ENCODE data around the gene SDK1. TPM values are rescaled to one million over a fixed set of nuclear protein-coding genes. Genes with fewer than 3 reads are reported as not detected.

Gene SDK1
- total RNA-seq, 1 donor from 2014 or later, result 16.7 TPM

DNA sequence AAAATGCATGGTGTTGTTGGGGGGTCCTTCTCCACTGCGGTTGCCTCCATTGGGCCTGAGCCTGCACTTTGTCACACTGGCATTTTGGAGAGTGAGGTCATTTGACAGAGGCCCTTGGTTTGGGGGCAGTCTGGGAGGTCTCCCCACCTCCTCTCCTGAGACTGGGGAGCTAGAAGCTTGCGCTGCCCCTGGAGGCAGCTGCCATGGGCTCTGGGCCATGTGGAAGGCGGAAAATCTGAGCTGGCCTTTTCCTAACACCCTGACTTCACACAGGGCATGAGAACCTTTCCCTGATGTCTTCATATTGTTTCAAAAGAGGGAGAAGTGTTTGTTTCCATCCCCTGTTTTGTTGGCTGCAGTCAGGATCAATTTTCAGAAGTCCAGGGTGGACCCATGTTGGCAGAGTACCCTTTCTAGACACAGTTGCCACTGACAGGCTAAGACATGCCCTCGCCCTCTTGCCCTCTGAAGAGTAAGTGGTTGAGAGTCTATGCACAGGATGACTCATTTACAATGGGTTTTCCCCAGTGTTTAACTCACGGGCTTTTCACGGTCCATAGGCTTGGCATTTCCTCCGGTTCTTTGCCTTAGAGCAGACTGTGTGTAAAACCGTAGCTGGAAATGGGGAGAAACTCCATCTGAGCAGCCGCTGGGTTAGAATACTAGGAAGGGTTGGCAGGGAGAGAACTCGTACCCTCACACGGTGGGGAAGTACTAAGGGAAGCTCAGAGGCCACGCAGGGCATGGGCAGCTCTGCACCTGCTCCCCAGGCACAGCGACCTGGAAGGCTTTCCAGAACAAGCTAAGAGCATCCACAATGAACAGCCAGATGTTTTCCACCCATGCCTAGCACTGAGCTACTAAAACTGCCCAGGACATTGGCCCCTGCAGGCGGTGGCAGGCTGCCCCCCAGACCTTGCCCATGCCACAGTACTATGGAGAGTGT lies 655.0 kb downstream of the SDK1 start:
- no peaks in the 10 kb centered on the region for H3K9me3 ChIP-seq
- intact Hi-C loops (cut with DNase I), result no loop called here
- DNase-seq (ENCODE audit: extremely low spot score in 2 of 2), result no peak
- H3K36me3 ChIP-seq, result peaks cover 0 to 6% of the 10 kb centered on the region in 2 donors
- H3K27ac ChIP-seq, result no peak overlapping the region
- no peaks in the 10 kb centered on the region for H3K27me3 ChIP-seq
- TF ChIP-seq, protein P1, sequence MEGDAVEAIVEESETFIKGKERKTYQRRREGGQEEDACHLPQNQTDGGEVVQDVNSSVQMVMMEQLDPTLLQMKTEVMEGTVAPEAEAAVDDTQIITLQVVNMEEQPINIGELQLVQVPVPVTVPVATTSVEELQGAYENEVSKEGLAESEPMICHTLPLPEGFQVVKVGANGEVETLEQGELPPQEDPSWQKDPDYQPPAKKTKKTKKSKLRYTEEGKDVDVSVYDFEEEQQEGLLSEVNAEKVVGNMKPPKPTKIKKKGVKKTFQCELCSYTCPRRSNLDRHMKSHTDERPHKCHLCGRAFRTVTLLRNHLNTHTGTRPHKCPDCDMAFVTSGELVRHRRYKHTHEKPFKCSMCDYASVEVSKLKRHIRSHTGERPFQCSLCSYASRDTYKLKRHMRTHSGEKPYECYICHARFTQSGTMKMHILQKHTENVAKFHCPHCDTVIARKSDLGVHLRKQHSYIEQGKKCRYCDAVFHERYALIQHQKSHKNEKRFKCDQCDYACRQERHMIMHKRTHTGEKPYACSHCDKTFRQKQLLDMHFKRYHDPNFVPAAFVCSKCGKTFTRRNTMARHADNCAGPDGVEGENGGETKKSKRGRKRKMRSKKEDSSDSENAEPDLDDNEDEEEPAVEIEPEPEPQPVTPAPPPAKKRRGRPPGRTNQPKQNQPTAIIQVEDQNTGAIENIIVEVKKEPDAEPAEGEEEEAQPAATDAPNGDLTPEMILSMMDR (IDR thresholded peaks at IDR 0.05), result no peak
- TF ChIP-seq POLR2A (IDR thresholded peaks at IDR 0.05) (no peak), POLR2AphosphoS5 (IDR thresholded peaks at IDR 0.05; ENCODE audit: insufficient read depth in 1 of 2, low read depth in 1 of 2) (peak in 1 of 2 donors; percentile 45)
- no peak overlapping the region for H3K4me3 ChIP-seq
- peaks cover 16% of the 10 kb centered on the region for H3K4me1 ChIP-seq

DNA sequence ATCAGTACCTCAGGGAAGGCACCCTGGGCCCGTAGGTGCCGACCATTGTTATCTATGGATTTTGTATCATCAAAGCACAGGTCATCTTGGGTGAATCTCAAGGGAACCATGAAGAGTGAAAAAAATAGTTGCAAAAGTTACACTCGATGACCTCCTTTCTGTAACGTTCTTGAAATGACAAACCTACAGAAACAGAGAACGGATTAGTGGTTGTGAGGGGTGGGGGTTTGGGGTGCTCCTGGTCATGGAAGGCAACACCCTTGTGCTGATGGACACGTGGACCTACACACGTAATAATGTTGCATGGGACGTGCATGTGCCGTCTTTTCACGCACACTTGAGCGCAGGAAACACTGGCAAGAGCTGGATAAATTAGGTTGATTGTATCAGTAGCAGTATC lies 655.9 kb downstream of the SDK1 start:
- no peaks in the 10 kb centered on the region for H3K27me3 ChIP-seq
- no peaks in the 10 kb centered on the region for H3K9me3 ChIP-seq
- no peak for DNase-seq (ENCODE audit: extremely low spot score in 2 of 2)
- H3K4me3 ChIP-seq, result no peak overlapping the region
- TF ChIP-seq POLR2A (IDR thresholded peaks at IDR 0.05), result no peak
- TF ChIP-seq, protein P1 (IDR thresholded peaks at IDR 0.05), result no peak
- no peak for TF ChIP-seq POLR2AphosphoS5 (IDR thresholded peaks at IDR 0.05; ENCODE audit: insufficient read depth in 1 of 2, low read depth in 1 of 2)
- H3K4me1 ChIP-seq, result peaks cover 16% of the 10 kb centered on the region
- H3K36me3 ChIP-seq, result peaks cover 0 to 2% of the 10 kb centered on the region in 2 donors
- H3K27ac ChIP-seq, result no peak overlapping the region
- intact Hi-C loops (cut with DNase I), result no loop called here

DNA sequence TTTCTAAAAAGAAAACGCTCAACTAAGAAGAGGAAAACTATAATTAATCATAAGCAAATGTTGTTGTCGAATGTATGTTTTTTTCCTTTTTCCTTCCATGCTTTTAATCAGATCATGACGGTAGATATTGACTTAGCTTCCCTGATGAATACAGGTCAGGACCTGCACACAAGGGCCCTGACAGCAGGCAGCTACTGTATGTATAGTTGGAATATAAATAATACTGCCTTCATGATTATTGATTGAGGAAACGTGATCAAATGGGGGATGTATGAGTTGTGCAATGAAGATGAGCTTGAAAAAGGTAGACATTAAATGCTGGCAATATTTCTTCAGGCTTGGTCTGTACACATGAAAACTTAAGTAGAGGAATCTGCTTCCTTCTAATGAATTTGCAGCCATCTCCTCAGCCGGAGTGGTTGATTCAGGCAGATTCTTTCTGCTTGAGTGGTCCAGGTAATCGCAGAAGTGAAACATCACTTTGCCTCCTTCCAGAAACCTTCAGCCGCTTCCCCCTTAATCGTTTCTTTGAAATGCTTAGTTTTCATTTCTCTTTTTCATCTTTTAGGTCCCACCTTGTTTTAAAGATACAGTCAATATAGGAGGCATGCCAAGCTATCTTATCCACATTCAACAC lies 656.5 kb downstream of the SDK1 start:
- Histone ChIP-seq H3K27ac (no peak overlapping the region), H3K9me3 (no peaks in the 10 kb centered on the region), H3K4me1 (peaks cover 16% of the 10 kb centered on the region), H3K36me3 (no peaks in the 10 kb centered on the region), H3K27me3 (no peaks in the 10 kb centered on the region), H3K4me3 (no peak overlapping the region)
- intact Hi-C loops (cut with DNase I), result no loop called here
- no peak for TF ChIP-seq POLR2AphosphoS5 (IDR thresholded peaks at IDR 0.05; ENCODE audit: insufficient read depth in 1 of 2, low read depth in 1 of 2)
- TF ChIP-seq, protein P1 (IDR thresholded peaks at IDR 0.05), result no peak
- TF ChIP-seq POLR2A (IDR thresholded peaks at IDR 0.05), result no peak
- no peak for DNase-seq (ENCODE audit: extremely low spot score in 2 of 2)

DNA sequence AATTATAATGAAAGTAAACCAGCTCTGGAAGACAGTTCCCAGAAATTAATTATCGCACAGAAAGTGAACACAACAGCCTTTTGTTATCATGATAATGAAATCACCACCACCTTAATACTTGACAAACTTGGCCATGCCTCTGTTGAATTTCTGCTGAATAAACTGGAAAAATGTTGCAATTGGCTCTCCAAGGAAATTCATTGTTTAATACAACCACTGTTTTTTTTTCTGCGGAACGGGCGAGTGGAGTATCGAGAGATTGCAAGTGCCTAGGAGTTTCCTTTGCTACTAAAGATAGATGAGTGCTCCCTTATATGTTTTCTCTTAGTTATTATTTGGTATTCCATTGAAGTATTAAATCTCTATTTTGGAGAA lies 657.0 kb downstream of the SDK1 start:
- no peaks in the 10 kb centered on the region for H3K36me3 ChIP-seq
- no peaks in the 10 kb centered on the region for H3K9me3 ChIP-seq
- H3K4me3 ChIP-seq, result no peak overlapping the region
- no peak for DNase-seq (ENCODE audit: extremely low spot score in 2 of 2)
- peaks cover 16% of the 10 kb centered on the region for H3K4me1 ChIP-seq
- H3K27ac ChIP-seq, result no peak overlapping the region
- H3K27me3 ChIP-seq, result no peaks in the 10 kb centered on the region
- intact Hi-C loops (cut with DNase I), result no loop called here
- TF ChIP-seq, protein P1 (IDR thresholded peaks at IDR 0.05), result no peak
- TF ChIP-seq POLR2A (IDR thresholded peaks at IDR 0.05) (no peak), POLR2AphosphoS5 (IDR thresholded peaks at IDR 0.05; ENCODE audit: insufficient read depth in 1 of 2, low read depth in 1 of 2) (no peak)

Data from vagina (tissue), 2 donors.